HG03139 (cell line): ENCODE measurements around the gene LHFPL5.

ENCODE experiments used
- ATAC-seq: cut with Tn5 transposase; IDR thresholded peaks from one replicate; pipeline ENCODE4 v1.9.1; 2021; ENCODE audit not compliant: unreplicated experiment

The LHFPL5 gene

DNA sequence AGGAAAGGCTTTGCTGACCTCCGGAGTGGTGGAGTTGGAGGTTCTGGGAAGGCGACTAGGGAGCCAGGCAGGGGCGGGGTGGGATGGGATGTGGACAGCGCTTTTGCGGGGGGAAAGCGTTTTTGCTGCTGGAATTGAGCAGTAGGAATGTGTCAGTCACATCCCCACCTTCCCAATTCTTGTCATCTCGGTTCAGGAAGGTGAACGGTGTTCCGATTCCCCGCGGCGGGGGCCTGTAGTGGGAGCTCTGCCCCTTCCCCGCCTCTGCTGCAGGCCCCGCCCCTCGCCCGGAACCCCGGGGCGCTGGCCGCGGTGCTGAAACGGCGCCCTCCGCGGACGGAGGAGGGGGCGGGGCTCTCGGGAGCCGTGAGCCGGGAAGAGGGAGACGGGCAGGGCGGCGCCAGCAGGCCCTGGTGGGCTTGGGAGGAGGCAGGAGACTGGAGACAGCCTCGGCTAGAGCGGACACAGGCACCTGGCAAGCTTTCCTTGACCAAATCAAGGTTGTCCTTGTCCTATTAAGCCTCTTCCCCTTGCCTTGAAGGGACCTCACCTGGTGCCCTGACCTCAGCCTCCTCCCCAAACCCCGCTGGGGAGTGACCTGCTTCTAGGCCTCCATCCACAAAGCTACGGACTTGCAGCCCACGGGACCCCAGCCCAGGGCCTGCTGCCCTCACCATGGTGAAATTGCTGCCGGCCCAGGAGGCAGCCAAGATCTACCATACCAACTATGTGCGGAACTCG lies at the start of gene LHFPL5:
TSS of gene LHFPL5 (plus strand) at position 357 of the 741 bp plus-strand sequence. CDS start at position 676, 319 bp downstream.
- ATAC-seq: no peak

DNA sequence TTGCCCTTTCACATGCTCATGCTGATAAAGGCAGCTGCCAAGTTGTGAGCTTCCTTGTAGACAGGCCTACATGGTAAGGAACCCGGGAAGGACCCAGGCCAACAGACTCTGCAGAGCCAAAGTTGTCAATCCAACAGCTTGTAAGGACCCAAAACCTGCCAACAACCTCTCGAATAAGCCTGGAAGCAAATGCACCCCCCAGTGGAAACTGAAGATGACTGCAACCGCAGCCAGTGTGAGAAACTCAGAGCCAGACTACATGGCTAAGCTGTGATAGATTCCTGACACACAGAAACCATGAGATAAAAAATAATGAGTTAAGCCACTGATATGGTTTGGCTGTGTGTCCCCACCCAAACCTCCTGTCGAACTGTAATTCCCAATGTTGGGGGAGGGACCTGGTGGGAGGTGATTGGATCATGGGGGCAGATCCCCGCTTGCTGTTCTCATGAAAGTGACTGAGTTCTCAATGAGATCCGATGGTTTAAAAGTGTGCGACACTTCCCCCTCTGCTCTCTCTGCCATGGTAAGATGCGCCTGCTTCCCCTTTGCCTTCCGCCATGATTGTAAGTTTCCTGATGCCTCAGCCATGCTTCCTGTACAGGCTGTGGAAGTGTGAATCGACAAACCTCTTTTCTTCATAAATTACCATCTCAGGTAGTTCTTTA lies 47.6 kb upstream of the LHFPL5 start:
- ATAC-seq: no peak

DNA sequence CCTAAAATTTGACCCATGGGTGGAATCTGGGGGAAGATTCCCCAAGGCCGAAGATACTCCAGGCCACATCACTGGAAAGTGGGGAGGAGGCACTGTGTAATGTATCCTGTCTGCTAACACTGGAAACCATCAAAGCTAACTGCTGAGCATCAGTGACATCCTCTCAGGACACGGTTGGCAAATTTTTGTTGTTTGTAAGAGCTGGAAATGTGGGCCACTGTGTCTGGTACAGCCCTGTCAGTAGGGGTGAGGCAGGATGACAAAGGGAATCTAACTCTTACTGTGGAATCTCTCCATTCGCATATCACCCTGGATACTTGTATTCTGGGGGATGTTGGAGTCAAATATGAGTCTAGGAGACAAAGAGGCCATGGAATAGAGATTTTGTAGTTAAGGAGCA lies 45.7 kb upstream of the LHFPL5 start:
- no peak for ATAC-seq

DNA sequence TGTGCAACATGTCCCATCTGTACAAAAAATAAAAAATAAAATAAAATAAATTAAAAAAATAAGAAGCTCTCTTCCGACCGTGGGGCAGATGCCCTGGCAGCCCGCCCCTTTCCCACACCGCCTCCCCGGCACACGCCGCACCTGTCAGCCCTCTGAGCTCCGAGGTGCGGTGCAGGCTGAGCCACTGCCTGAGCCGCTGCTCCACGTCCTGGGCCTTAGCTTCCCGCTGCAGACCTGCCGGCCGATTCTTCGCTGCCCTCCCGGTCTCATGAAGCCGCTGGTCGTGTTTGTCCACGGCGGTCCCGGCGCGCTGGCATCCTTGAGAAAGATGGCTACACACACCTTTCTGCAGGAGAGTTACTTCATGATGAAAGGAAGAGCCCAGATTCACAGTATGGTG lies 39.4 kb upstream of the LHFPL5 start:
- no peak for ATAC-seq

DNA sequence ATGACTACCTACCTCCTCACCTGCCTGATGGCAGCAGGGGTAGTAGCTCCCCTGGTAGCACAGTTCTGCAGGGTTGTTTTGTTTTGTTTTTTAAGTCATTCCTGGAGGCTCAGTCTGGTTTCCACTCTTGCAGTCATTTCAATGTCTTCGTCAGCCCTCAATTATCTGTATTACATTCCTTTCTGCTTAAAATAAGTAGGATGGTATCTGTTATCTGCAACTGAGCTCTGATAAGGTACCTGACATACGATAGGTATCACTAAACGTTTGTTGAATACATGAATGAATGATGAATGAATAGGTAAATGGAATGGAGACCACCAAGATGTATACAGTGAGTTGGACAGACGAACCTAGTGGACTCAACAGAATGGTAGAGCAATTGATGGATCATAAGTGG lies 35.9 kb upstream of the LHFPL5 start:
- ATAC-seq: no peak

DNA sequence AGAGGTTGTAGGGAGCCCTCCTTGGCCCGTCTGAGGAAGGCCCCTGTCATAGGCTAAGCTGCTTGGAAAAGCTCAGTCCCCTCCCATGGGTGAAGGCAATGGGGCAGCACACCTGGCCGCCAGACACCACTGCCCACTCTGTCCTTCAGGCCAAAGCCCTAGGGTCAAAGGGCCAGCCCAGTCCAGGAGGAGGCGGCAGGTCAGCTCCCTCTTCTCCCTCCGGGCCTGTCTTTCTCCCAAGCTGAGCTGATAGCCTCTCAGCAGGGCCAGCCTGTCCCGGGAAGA lies 33.9 kb upstream of the LHFPL5 start:
- ATAC-seq: no peak

DNA sequence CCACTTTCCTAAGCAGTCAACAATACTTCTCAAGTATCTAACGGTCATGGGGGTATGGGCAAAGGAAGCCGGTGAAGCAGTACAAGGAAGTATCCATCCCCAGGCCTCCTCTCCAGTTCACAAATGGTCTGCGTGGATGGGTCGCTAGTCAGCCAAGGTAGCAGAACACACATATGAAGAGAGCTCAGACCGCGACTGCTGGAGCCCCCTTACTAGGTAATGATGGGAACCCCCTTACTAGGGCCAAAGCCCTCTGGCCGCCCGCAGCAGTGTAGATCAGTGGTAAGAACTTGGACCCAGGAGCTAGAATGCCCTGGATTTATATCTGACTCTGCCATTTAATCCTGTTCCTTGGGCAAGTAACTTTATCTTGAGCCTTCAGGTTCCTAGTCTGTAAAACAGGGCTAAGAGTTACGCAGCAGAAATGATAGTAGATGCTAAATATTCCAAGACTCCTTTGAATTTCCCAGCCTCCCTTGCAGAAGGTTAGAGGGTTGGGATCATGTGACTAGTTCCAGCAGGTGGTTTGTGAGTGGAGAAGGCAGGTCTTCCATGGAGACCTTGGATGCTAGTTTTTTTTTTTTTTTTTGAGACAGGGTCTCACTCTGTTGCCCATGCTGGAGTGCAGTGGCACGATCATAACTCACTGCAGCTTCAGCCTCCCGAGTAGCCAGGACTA lies 30.9 kb upstream of the LHFPL5 start:
- no peak for ATAC-seq

DNA sequence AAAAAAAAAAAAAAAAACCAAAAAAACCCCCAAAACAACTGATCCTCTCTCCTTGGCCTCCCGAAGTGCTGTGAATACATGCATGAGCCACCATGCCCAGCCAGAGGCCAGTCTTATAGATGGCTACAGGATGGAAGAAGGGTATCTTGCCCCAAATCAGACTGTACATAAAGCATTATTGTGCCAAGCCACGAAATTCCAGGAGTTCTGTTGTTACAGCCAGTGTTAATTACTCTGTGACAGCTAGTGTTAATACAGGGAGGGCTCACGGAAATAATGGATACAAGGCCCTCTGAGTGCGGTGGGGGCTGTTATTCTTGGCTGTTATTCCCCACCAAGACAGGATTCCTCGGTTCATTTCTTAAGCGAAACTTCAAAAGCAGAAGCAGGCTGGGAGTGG lies 30.1 kb upstream of the LHFPL5 start:
- ATAC-seq: no peak

DNA sequence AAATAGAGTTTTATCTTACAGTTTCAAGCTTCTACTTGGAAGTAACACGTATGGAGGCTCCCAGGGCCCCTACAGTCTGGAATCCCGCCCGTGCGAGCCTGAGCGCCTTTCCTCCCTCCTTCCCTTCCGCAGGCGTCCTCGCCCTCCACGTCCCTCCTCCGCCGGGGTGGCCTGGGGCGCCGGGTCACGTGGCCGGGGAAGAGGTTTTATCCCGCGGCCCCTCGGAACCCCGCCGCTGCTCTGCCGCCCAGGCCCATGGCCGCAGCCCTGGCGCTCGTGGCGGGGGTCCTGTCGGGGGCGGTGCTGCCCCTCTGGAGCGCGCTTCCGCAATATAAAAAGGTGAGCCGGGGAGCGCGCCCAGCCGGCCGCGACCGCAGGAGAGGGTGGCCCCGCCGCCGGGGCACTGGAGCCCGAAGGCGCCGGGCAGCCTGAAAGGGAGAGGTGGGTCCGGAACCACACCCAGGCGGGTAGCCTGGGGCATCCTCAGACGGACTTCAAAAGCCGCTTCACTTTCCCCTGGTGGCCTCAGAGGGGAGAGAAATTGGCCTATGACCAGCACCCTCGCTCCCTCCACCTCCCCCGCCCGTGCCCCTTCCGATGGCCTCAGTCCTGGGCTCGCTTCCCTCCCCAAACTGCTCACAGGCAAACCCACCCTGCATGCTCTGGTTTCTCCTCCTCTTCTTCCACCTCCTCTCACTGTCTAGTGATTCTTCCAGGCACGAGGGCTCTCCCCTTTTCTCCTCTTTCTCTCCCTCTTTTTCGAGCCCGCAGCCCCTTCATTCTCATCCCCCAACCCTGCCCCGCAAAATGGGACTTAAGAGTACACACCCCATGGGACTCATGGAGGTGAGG lies 28.6 kb upstream of the LHFPL5 start, which contains the start of gene CLPSL2:
TSS of gene CLPSL2 (plus strand) at position 235 of the 852 bp plus-strand sequence. CDS start at position 256, 21 bp downstream.
- ATAC-seq: no peak

DNA sequence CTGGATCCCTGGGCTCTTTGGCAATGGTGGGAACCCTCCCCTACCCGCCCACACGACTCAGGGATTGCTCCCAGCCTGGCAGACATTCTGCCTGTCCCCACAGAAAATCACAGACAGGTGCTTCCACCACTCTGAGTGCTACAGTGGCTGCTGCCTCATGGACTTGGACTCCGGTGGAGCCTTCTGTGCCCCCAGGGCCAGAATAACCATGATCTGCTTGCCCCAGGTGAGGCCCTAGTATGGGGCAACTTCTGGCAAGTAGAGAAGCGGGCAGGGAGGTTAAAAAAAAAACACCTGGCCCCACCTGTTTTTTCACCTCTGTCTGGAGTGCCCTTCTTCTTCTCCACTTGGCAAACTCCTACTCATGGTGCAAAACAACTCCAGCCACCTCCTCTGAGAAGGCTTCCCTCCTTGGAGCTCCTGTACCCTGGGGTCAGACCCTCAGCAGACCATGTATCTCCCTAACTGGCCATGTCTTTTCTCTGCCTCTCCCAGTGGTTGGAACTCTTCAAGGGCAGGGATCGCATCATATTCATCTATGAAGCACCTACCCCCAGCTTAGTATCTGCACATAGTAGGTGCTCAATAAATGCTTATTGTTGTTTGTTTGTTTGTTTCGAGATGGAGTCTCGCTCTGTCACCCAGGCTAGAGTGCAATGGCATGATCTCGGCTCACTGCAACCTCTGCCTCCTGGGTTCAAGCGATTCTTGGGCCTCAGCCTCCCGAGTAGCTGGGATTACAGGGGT lies 27.6 kb upstream of the LHFPL5 start:
- ATAC-seq: no peak

DNA sequence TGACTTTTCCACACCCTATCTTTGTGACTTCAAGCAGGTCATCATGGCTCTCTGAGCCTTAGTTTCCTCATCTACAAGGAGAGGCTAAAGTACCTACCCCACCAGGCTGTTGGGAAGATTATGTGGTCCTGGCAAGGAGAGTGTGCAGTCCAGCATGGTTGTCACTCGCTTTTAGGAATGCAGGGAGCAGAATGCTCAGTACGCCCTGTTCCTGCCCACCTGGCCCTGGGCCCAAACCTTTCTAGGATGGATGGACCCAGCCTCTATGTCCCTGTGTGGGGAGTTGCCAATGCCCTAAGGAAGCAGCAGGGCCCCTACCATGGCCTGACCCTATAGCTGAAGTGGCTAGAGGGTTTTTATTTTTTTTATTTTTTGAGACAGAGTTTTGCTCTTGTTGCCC lies 26.7 kb upstream of the LHFPL5 start:
- no peak for ATAC-seq

DNA sequence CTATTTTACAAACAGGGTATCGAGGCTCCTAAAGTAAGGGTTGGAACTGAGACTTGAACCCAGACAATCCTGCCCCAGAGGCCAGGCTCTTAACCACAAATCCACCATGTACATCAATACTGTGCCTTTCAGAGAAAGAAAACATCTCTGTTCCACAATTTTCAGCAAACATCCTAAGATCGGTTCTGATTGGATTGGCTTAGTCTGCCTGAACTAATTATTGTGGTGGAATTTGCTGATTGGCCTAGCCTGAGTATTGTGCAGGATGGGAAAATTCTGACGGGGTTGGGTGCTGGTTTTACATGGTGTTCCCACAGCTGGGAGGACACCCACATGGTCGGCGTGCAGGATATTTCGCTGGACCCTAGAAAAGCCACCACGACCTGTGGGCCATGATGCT lies 24.4 kb upstream of the LHFPL5 start, which contains the start of gene CLPSL1:
TSS of gene CLPSL1 (plus strand) at position 301 of the 400 bp plus-strand sequence. CDS start at position 393, 92 bp downstream.
- ATAC-seq: no peak

DNA sequence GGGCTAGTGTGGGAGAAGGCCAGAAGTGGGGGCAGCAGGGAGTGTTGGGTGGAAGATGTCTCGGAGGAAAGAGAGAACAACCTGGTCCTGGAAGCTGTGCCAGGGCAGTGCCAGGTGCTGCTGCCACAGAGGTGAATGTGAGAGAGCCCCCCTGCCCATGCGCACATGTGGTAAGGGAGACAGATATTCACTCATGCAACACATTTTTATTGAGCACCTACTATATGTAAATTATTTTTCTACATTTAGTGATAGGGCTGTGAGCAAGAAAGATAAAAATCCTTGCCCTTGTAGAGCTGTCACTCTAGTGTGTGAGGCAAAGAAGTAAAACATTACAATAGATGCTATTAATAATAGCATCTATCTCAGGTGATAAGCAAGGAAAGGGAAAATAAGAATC lies 23.9 kb upstream of the LHFPL5 start:
- no peak for ATAC-seq

DNA sequence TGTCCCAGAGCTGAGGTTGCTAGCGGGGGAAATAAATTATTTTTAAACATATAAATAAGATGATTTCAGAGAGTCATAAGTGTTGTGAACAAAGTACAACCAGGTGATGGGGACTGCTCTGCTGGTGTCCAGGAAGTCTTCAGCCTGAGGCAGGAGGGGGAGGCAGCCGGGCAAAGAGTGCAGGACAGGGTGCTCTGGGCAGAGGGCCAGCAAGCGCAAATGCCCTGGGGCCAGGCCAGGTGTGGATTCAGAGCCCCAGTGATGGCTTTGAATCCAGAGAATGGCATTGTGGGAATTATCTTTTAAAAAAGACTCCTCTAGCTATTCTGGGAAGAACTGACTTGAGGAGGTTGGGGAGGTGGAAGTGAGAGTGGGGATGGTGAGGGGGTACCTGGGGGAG lies 22.7 kb upstream of the LHFPL5 start:
- ATAC-seq: no peak

DNA sequence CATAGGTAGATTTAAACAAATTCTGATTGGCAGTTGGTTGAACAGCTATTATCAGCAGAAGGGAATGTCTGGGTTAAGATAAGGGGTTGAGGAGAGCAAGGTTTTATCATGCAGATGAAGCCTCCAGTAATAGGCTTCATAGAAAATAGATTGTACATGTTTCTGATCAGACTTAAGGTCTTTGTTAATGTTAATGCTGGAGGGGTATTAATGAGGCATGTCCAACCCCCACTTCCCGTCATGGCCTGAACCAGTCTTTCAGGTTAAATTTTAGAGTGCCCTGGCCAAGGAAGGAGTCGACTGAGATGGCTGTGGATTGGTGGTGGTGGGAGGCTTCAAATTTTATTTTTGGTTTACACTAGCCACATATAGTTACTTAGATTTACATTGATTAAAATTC lies 21.0 kb upstream of the LHFPL5 start:
- ATAC-seq: no peak

DNA sequence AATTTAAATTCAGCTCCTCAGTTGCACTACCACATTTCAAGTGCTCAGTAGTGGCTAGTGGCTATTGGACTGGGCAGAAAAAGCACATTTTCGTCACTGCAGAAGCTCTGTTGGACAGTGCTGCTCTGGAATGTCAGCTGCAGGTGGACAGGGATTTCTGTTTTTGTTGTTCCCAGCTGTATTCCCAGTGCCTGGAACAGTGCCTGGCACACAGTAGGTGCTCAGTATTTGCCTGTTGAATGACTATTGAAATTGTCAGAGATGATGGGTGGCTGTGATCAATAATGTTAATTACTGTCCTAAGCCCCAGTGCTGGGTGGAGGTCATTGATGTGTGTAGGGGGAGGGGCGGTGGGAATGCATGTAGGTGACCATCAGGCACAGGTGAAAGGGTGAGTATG lies 18.9 kb upstream of the LHFPL5 start:
- ATAC-seq: no peak

DNA sequence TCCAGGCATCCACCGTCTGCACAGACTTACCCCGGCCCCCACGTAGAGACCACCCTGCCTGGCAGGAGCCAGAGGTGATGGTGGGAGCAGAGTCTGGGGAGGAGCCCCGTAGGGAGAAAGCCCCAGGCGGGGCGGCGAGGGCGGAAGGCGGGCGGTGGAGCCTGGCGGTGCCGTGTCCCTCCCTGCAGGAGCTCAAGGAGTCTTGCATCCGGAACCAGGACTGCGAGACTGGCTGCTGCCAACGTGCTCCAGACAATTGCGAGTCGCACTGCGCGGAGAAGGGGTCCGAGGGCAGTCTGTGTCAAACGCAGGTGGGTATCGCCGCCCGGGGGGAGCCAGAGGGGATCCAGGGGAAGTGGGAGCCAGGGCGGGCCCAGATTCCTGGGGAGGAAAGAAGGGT lies 18.3 kb upstream of the LHFPL5 start:
- no peak for ATAC-seq

DNA sequence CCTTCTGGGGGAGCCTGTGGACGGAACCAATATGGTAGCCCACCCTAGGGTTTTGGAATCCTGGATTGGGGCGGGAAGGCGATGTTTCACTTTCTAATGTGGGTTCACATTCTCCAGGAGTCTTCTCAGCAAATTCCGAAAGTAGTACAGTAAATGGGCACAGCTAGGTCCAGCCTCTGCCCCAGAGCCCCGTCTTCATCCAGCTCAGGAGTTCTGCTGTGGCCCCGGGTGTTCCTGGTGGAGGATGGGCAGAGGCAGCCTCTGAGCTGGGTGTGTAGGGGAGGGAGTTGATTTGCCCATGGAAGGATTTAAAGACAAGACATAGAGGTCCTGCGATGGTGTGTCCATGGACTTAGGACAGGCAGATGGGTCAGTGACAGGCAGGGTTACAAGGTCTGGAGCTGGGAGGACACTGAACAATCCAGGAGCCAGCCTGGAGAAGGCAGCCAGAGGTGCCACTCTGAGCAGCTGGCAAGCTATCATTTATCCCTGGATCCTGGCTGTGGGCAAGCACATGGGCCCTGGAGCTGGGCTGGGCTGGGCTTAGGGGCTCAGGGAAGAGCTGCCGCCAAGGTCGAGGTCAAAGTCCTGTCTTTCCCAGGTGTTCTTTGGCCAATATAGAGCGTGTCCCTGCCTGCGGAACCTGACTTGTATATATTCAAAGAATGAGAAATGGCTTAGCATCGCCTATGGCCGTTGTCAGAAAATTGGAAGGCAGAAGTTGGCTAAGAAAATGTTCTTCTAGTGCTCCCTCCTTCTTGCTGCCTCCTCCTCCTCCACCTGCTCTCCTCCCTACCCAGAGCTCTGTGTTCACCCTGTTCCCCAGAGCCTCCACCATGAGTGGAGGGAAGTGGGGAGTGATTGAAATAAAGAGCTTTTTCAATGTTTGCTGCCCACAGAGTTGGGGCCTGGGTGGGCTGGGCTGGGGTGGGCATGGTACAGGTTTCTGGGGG lies 17.6 kb upstream of the LHFPL5 start:
- ATAC-seq: no peak

DNA sequence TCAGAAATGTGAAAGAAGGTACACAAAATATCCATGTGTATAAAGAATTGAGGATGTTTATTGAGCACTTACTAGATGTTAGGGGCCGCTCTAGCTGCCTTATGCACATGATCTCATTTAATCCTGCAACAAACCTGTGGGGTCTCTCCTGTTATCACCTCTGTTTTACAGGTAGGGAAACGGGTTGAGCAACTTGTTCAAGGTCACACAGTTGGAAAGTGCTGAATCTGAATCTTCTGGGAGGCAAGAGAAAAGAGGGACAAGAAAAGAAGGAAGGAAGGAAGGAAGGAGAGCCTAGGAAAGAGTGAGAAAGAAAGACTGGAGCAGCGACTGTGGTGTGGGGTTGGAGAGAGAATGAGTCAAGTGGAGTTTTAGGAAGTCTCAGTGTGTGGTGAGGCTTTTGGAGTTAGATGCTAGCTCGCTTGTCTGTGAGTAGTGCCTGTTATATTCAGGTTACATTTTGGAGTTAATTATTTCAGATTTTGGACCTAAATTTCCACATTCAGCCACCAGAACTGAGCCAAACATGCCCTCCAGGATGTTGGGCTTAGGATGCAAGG lies 16.6 kb upstream of the LHFPL5 start:
- ATAC-seq: no peak
